ENCODE data around the gene SLC9B2.

The SLC9B2 gene

GRCh38 chr4:103089481-103089880 lies 12.9 kb upstream of the SLC9B2 start:
- no peak for DNase-seq (ENCODE audit: low read depth in 1 of 2, low spot score in 1 of 2)
- no peaks in the 10 kb centered on the region for H3K27me3 ChIP-seq (ENCODE audit: insufficient read depth, poor library complexity, severe bottlenecking)
- no peak for TF ChIP-seq CTCF (IDR thresholded peaks at IDR 0.05; ENCODE audit: insufficient read depth, low read length)
- TF ChIP-seq POLR2AphosphoS5 (IDR thresholded peaks at IDR 0.05; ENCODE audit: low read depth): no peak
- no peak for TF ChIP-seq REST (IDR thresholded peaks at IDR 0.05; ENCODE audit: insufficient replicate concordance, low read depth)
- no peak for TF ChIP-seq GABPA (IDR thresholded peaks at IDR 0.05; ENCODE audit: low read depth)
- no peak for TF ChIP-seq SPI1 (IDR thresholded peaks at IDR 0.05; ENCODE audit: borderline replicate concordance, low read depth)
- H3K27ac ChIP-seq (replicated peaks): no peak overlapping the region
- no peak overlapping the region for H3K4me3 ChIP-seq (replicated peaks; ENCODE audit: insufficient read depth, low read length)

- Histone ChIP-seq H3K27me3 (ENCODE audit: insufficient read depth, poor library complexity, severe bottlenecking) (no peaks in the 10 kb centered on the region), H3K27ac (replicated peaks) (no peak overlapping the region), H3K4me3 (replicated peaks; ENCODE audit: insufficient read depth, low read length) (no peak overlapping the region)
- DNase-seq (ENCODE audit: low read depth in 1 of 2, low spot score in 1 of 2): no peak
- TF ChIP-seq GABPA (IDR thresholded peaks at IDR 0.05; ENCODE audit: low read depth): no peak
- TF ChIP-seq POLR2AphosphoS5 (IDR thresholded peaks at IDR 0.05; ENCODE audit: low read depth): no peak
- no peak for TF ChIP-seq SPI1 (IDR thresholded peaks at IDR 0.05; ENCODE audit: borderline replicate concordance, low read depth)
- no peak for TF ChIP-seq REST (IDR thresholded peaks at IDR 0.05; ENCODE audit: insufficient replicate concordance, low read depth)
These were observed 10.0 kb upstream of the SLC9B2 start for GRCh38 chr4:103086551-103086950.

- Histone ChIP-seq H3K4me3 (replicated peaks; ENCODE audit: insufficient read depth, low read length) (no peak overlapping the region), H3K27me3 (ENCODE audit: insufficient read depth, poor library complexity, severe bottlenecking) (no peaks in the 10 kb centered on the region), H3K27ac (replicated peaks) (no peak overlapping the region)
- TF ChIP-seq GABPA (IDR thresholded peaks at IDR 0.05; ENCODE audit: low read depth): no peak
- TF ChIP-seq SPI1 (IDR thresholded peaks at IDR 0.05; ENCODE audit: borderline replicate concordance, low read depth): no peak
- TF ChIP-seq CTCF (IDR thresholded peaks at IDR 0.05; ENCODE audit: insufficient read depth, low read length): no peak
- no peak for TF ChIP-seq REST (IDR thresholded peaks at IDR 0.05; ENCODE audit: insufficient replicate concordance, low read depth)
- TF ChIP-seq POLR2AphosphoS5 (IDR thresholded peaks at IDR 0.05; ENCODE audit: low read depth): no peak
- no peak for DNase-seq (ENCODE audit: low read depth in 1 of 2, low spot score in 1 of 2)
These were observed 9.1 kb upstream of the SLC9B2 start for GRCh38 chr4:103085555-103086196.

All from HL-60 (cell line).